H9 (cell line): ENCODE results near the gene PLBD1. TPM values are rescaled to one million over a fixed set of nuclear protein-coding genes. Genes with fewer than 3 reads are reported as not detected.

Source experiments
- DNase-seq: peaks from one replicate; pipeline ENCODE4 v3.0.0-alpha.2; 2017
- H2AFZ ChIP-seq: one replicate; pipeline ENCODE4 v1.6.1; 2013; ENCODE audit warnings: mild to moderate bottlenecking, low read length, control low read depth, moderate library complexity
- H2AK5ac ChIP-seq: 2 replicates; pipeline ENCODE4 v1.6.1; 2013; ENCODE audit warnings: low read length, control low read depth, mixed read lengths; ENCODE audit not compliant: insufficient read length
- H2BK120ac ChIP-seq: one replicate; pipeline ENCODE4 v1.6.1; 2013; ENCODE audit warnings: low read depth, mild to moderate bottlenecking, low read length, control low read depth, inconsistent platforms; ENCODE audit not compliant: poor library complexity, severe bottlenecking
- H2BK12ac ChIP-seq: 2 replicates; pipeline ENCODE4 v1.6.1; 2013; ENCODE audit warnings: low read length, control low read depth, mixed read lengths, low read depth; ENCODE audit not compliant: insufficient read length
- H2BK15ac ChIP-seq: 2 replicates; pipeline ENCODE4 v1.6.1; 2013; ENCODE audit warnings: low read depth, low read length, control low read depth
- H2BK20ac ChIP-seq: one replicate; pipeline ENCODE4 v1.6.1; 2013; ENCODE audit warnings: low read depth, mild to moderate bottlenecking, low read length, control low read depth, inconsistent platforms; ENCODE audit not compliant: poor library complexity, severe bottlenecking
- H2BK5ac ChIP-seq: 2 replicates; pipeline ENCODE4 v1.6.1; 2013; ENCODE audit warnings: low read length, control low read depth, mixed read lengths; ENCODE audit not compliant: insufficient read length
- H3K14ac ChIP-seq: 2 replicates; pipeline ENCODE4 v1.6.1; 2013; ENCODE audit warnings: low read length, control low read depth; ENCODE audit not compliant: insufficient read depth
- H3K18ac ChIP-seq: 2 replicates; pipeline ENCODE4 v1.6.1; 2013; ENCODE audit warnings: low read depth, mild to moderate bottlenecking, mixed read lengths, low read length, control low read depth; ENCODE audit not compliant: insufficient read length
- H3K23ac ChIP-seq: 2 replicates; pipeline ENCODE4 v1.6.1; 2013; ENCODE audit warnings: low read length, control low read depth, mixed read lengths, low read depth; ENCODE audit not compliant: insufficient read length
- H3K23me2 ChIP-seq: 2 replicates; pipeline ENCODE4 v1.6.1; 2013; ENCODE audit warnings: low read depth, mild to moderate bottlenecking, mixed read lengths, low read length, control low read depth; ENCODE audit not compliant: insufficient read length, poor library complexity, severe bottlenecking
- H3K27ac ChIP-seq: 2 replicates; pipeline ENCODE4 v1.5.1; 2013; ENCODE audit warnings: low read length, control low read depth, mixed read lengths, low read depth; ENCODE audit not compliant: insufficient read length
- H3K27me3 ChIP-seq: 2 replicates; pipeline ENCODE4 v1.6.1; 2013; ENCODE audit warnings: low read length, control low read depth, inconsistent platforms; ENCODE audit not compliant: insufficient read depth
- H3K4ac ChIP-seq: 2 replicates; pipeline ENCODE4 v1.6.1; 2013; ENCODE audit warnings: low read depth, mild to moderate bottlenecking, control low read depth, inconsistent platforms, low read length, moderate library complexity
- H3K4me1 ChIP-seq: 2 replicates; pipeline ENCODE4 v1.6.1; 2013; ENCODE audit warnings: low read length, control low read depth, inconsistent platforms; ENCODE audit not compliant: insufficient read depth
- H3K4me2 ChIP-seq: 2 replicates; pipeline ENCODE4 v1.6.1; 2013; ENCODE audit warnings: low read length, control low read depth, mixed read lengths; ENCODE audit not compliant: insufficient read length, insufficient read depth
- H3K56ac ChIP-seq: 2 replicates; pipeline ENCODE4 v1.6.1; 2013; ENCODE audit warnings: low read depth, mild to moderate bottlenecking, mixed read lengths, low read length, control low read depth; ENCODE audit not compliant: insufficient read length
- H3K79me1 ChIP-seq: 2 replicates; pipeline ENCODE4 v1.6.1; 2013; ENCODE audit warnings: low read depth, mild to moderate bottlenecking, moderate library complexity, low read length, control low read depth, inconsistent platforms; ENCODE audit not compliant: insufficient read depth, poor library complexity, severe bottlenecking
- H3K79me2 ChIP-seq: 2 replicates; pipeline ENCODE4 v1.6.1; 2013; ENCODE audit warnings: low read length, control low read depth, inconsistent platforms; ENCODE audit not compliant: insufficient read depth
- H3K9ac ChIP-seq: 2 replicates; pipeline ENCODE4 v1.6.1; 2013; ENCODE audit warnings: low read length, control low read depth, mixed read lengths; ENCODE audit not compliant: insufficient read length; ENCODE audit errors: extremely low read depth
- H3K9me3 ChIP-seq: one replicate; pipeline ENCODE4 v1.6.1; 2013; ENCODE audit warnings: low read depth, low read length, inconsistent platforms; ENCODE audit not compliant: control insufficient read depth
- H3T11ph ChIP-seq: one replicate; pipeline ENCODE4 v1.6.1; 2013; ENCODE audit warnings: mild to moderate bottlenecking, low read length, control low read depth, inconsistent platforms
- H4K20me1 ChIP-seq: one replicate; pipeline ENCODE4 v1.6.1; 2013; ENCODE audit not compliant: control insufficient read depth, insufficient read length, insufficient read depth
- H4K5ac ChIP-seq: 2 replicates; pipeline ENCODE4 v1.6.1; 2013; ENCODE audit warnings: low read depth, mild to moderate bottlenecking, mixed read lengths, low read length, control low read depth; ENCODE audit not compliant: insufficient read length
- H4K8ac ChIP-seq: replicated peaks from 2 replicates; pipeline ENCODE4 v1.6.1; 2013; ENCODE audit warnings: low read length, control low read depth, mixed read lengths, low read depth; ENCODE audit not compliant: insufficient read length
- H4K91ac ChIP-seq: 2 replicates; pipeline ENCODE4 v1.6.1; 2013; ENCODE audit warnings: low read depth, mild to moderate bottlenecking, moderate library complexity, mixed read lengths, low read length, control low read depth; ENCODE audit not compliant: insufficient read length
- H3K27ac Mint-ChIP-seq, 3 experiments: 2 replicates in 2 of 3; 3 replicates in 1 of 3; pipeline ENCODE4 v1.8.0; 2020 to 2021; ENCODE audit warnings: mixed read lengths in 3 of 3, mild to moderate bottlenecking in 1 of 3, moderate library complexity in 1 of 3
- H3K27me3 Mint-ChIP-seq: 2 replicates; pipeline ENCODE4 v1.8.0; 2021; ENCODE audit warnings: low read depth, mild to moderate bottlenecking, moderate library complexity, mixed read lengths
- H3K36me3 Mint-ChIP-seq, 3 experiments: 2 replicates in 2 of 3; 3 replicates in 1 of 3; pipeline ENCODE4 v1.8.0; 2020 to 2021; ENCODE audit warnings: low read depth in 3 of 3, mixed read lengths in 3 of 3; ENCODE audit not compliant: insufficient read depth in 1 of 3
- H3K4me1 Mint-ChIP-seq, 2 experiments: 2 replicates each; pipeline ENCODE4 v1.8.0; 2020; ENCODE audit warnings: mixed read lengths in 2 of 2
- H3K4me3 Mint-ChIP-seq, 2 experiments: 2 replicates in 1 of 2; 3 replicates in 1 of 2; pipeline ENCODE4 v1.8.0; 2020 to 2021; ENCODE audit warnings: mild to moderate bottlenecking in 2 of 2, mixed read lengths in 2 of 2, moderate library complexity in 1 of 2
- H3K9me3 Mint-ChIP-seq, 2 experiments: 2 replicates in 1 of 2; 3 replicates in 1 of 2; pipeline ENCODE4 v1.8.0; 2020; ENCODE audit warnings: mild to moderate bottlenecking in 2 of 2, mixed read lengths in 2 of 2, moderate library complexity in 1 of 2
- WGBS: extraction: QIAGEN DNeasy Blood & Tissue Kit; methylation state at CpG from one replicate; pipeline ENCODE4 v1.1.7; 2013; ENCODE audit warnings: missing lambda C conversion rate, low lambda C conversion rate, mixed read lengths; ENCODE audit not compliant: insufficient read length; ENCODE audit errors: extremely low coverage; 5-methylcytosine and 5-hydroxymethylcytosine counted together
- total RNA-seq: library from RNA; stranded (reverse); gene quantifications from 2 replicates; pipeline ENCODE4 v1.2.1, GENCODE V29; 2021
- TF ChIP-seq, protein P1 (sequence below): fragments of 200-600 bp; sonication (generic); conservative IDR thresholded peaks from 3 replicates; pipeline ENCODE4 v1.8.0; 2021; ENCODE audit warnings: antibody characterized with exemption, mild to moderate bottlenecking

PLBD1 gene
- total RNA-seq, 1 experiment from 2014 or later, result 15.5 TPM

- Histone ChIP-seq H2BK12ac (no peak overlapping the region), H4K5ac (no peak overlapping the region), H3K23me2 (no peaks in the 10 kb centered on the region), H3K79me2 (no peaks in the 10 kb centered on the region), H3K79me1 (no peaks in the 10 kb centered on the region), H3K4me2 (no peak overlapping the region), H3K27ac (no peak overlapping the region), H3K9me3 (no peaks in the 10 kb centered on the region), H2BK120ac (no peak overlapping the region), H2AK5ac (no peak overlapping the region), H2AFZ (no peak overlapping the region), H4K8ac (no peak overlapping the region), H3K14ac (no peak overlapping the region), H2BK20ac (no peak overlapping the region), H3K56ac (no peak overlapping the region), H3K4ac (no peak overlapping the region), H3K27me3 (no peaks in the 10 kb centered on the region), H2BK5ac (no peak overlapping the region), H3T11ph (no peak overlapping the region), H4K20me1 (no peaks in the 10 kb centered on the region), H3K18ac (no peak overlapping the region), H2BK15ac (no peak overlapping the region), H3K9ac (no peak overlapping the region), H3K23ac (no peak overlapping the region), H3K4me1 (no peaks in the 10 kb centered on the region), H4K91ac (no peak overlapping the region)
- no peak for DNase-seq
- Mint-ChIP-seq H3K4me1 (no peaks in the 10 kb centered on the region), H3K36me3 (peaks cover 55 to 92% (median 84%) of the 10 kb centered on the region in 3 experiments), H3K27me3 (no peaks in the 10 kb centered on the region), H3K9me3 (no peaks in the 10 kb centered on the region), H3K27ac (no peak overlapping the region), H3K4me3 (no peak overlapping the region)
- TF ChIP-seq, protein P1, sequence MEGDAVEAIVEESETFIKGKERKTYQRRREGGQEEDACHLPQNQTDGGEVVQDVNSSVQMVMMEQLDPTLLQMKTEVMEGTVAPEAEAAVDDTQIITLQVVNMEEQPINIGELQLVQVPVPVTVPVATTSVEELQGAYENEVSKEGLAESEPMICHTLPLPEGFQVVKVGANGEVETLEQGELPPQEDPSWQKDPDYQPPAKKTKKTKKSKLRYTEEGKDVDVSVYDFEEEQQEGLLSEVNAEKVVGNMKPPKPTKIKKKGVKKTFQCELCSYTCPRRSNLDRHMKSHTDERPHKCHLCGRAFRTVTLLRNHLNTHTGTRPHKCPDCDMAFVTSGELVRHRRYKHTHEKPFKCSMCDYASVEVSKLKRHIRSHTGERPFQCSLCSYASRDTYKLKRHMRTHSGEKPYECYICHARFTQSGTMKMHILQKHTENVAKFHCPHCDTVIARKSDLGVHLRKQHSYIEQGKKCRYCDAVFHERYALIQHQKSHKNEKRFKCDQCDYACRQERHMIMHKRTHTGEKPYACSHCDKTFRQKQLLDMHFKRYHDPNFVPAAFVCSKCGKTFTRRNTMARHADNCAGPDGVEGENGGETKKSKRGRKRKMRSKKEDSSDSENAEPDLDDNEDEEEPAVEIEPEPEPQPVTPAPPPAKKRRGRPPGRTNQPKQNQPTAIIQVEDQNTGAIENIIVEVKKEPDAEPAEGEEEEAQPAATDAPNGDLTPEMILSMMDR, result no peak
- no CpG with 5 or more reads among the region's 1 CpG for WGBS
Measured at GRCh38 chr12:14482361-14482760, 85.3 kb downstream of the PLBD1 start.
